ENCODE data around the gene ZBTB43.

Gene ZBTB43

DNA sequence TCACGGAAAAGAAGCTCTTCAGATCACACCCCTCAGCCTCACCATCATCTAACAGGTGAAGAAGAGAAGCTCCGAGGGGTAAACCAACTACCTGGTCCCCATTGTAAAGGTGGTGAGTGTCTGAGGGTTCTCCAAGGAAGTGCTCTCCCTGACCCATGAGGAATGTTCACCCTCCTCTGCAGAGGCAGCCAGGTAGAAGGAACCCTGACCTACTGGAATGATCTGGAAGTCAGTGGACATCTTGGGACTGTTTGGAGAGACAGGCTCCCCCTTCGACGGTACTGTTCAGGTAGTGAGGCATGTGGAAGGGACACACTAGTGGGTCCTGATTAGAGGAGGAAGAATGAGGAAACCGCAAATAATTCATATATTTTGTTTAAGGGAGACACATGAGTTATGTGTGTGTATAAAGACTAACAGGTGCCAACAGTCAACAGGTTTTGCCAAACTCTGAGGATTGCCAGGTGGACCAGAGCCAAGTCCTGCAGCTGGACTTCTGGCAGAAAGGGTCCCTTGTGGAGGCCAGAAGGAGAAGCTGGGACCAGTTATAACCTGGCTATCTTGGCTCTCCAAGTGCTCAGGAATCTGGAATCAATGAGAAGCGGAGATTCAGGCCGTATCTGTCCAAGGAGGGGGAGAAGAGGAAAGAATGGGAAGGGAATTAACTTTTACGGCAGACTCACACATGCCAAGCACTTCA, 52.6 kb downstream of the ZBTB43 start:
- DNase-seq (ENCODE audit: extremely low read depth, insufficient read length), result no peak
- H3K27me3 ChIP-seq (replicated peaks; ENCODE audit: control insufficient read depth, insufficient read depth, low read length), result peaks cover 5% of the 10 kb centered on the region
- no peaks in the 10 kb centered on the region for H3K36me3 ChIP-seq (ENCODE audit: control insufficient read depth, insufficient read depth, low read length)
- TF ChIP-seq, protein P1, sequence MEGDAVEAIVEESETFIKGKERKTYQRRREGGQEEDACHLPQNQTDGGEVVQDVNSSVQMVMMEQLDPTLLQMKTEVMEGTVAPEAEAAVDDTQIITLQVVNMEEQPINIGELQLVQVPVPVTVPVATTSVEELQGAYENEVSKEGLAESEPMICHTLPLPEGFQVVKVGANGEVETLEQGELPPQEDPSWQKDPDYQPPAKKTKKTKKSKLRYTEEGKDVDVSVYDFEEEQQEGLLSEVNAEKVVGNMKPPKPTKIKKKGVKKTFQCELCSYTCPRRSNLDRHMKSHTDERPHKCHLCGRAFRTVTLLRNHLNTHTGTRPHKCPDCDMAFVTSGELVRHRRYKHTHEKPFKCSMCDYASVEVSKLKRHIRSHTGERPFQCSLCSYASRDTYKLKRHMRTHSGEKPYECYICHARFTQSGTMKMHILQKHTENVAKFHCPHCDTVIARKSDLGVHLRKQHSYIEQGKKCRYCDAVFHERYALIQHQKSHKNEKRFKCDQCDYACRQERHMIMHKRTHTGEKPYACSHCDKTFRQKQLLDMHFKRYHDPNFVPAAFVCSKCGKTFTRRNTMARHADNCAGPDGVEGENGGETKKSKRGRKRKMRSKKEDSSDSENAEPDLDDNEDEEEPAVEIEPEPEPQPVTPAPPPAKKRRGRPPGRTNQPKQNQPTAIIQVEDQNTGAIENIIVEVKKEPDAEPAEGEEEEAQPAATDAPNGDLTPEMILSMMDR (IDR thresholded peaks at IDR 0.05; ENCODE audit: insufficient read depth, low read length, poor library complexity, severe bottlenecking), result no peak
- H3K4me3 ChIP-seq (replicated peaks; ENCODE audit: low read depth, low read length), result no peak overlapping the region

DNA sequence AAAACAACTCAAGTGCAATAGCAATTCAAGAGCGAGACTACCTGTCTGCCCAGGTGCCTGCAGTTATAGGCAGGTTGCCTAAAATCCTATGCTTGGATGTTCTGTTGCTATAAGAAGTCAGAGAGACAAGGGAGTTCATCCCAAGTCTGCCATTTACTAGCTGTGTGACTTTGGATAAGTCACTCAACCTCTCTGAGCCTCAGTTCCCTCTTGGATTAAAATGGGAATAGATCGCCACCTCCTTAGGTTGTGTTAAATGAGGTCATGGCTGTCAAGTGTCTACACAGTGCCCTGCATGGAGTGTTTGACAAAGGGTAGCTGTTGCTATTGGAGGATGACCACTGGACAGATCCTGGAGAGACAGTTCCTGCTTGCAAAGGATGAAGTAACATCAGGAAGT, 54.3 kb downstream of the ZBTB43 start:
- no peak for DNase-seq (ENCODE audit: extremely low read depth, insufficient read length)
- H3K36me3 ChIP-seq (ENCODE audit: control insufficient read depth, insufficient read depth, low read length), result no peaks in the 10 kb centered on the region
- H3K4me3 ChIP-seq (replicated peaks; ENCODE audit: low read depth, low read length), result no peak overlapping the region
- peaks cover 2% of the 10 kb centered on the region; the same call in 1 of the 2 replicates for H3K27me3 ChIP-seq (replicated peaks; ENCODE audit: control insufficient read depth, insufficient read depth, low read length)
- TF ChIP-seq, protein P1 (IDR thresholded peaks at IDR 0.05; ENCODE audit: insufficient read depth, low read length, poor library complexity, severe bottlenecking), result no peak

DNA sequence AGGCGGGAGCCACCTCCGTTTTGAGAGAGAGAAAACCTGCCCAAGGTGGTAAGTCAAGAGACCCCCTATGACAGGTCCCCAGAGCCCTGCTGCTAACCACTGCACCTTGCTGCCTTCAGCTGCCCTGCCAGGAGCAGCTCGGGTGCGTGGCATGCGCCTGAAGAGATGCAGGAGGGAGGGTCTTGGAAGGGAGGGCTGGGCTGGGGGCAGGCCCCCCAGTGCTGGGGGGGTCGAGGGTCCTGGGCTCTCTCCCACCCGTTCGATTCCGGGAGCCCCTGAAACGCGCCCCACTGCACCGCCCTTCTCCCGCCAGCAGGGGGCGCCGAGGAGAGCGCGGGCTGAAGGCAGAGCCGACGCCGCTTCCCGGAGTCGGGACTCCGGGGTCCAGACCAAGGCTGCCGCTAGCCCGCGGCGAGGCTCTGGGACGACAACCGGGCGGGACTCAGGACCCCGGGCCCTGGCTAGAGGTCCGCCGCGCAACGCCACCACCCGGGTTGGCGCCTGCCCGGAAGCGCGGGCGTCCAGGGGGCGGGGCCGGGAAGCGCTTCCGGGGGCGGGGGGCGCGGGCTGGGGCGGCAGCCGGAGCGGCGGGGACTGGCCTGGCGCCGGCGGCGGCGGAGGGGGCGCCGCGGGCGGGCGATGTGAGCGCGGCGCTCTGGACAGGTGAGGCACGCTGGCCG, 55.4 kb downstream of the ZBTB43 start, which contains the start of gene ZBTB34:
Gene ZBTB34, plus strand, starts transcription at position 563 of the 680 bp plus-strand sequence. CDS start 18,761 bp downstream, outside the sequence.
- TF ChIP-seq, protein P1 (IDR thresholded peaks at IDR 0.05; ENCODE audit: insufficient read depth, low read length, poor library complexity, severe bottlenecking), result peak; percentile 100
- no peaks in the 10 kb centered on the region; the same call in 1 of the 2 replicates for H3K36me3 ChIP-seq (ENCODE audit: control insufficient read depth, insufficient read depth, low read length)
- H3K4me3 ChIP-seq (replicated peaks; ENCODE audit: low read depth, low read length), result peak within 1 kb of the TSS; percentile 78
- H3K27me3 ChIP-seq (replicated peaks; ENCODE audit: control insufficient read depth, insufficient read depth, low read length), result peaks cover 2% of the 10 kb centered on the region; the same call in 1 of the 2 replicates
- DNase-seq (ENCODE audit: extremely low read depth, insufficient read length), result peak; percentile 79

DNA sequence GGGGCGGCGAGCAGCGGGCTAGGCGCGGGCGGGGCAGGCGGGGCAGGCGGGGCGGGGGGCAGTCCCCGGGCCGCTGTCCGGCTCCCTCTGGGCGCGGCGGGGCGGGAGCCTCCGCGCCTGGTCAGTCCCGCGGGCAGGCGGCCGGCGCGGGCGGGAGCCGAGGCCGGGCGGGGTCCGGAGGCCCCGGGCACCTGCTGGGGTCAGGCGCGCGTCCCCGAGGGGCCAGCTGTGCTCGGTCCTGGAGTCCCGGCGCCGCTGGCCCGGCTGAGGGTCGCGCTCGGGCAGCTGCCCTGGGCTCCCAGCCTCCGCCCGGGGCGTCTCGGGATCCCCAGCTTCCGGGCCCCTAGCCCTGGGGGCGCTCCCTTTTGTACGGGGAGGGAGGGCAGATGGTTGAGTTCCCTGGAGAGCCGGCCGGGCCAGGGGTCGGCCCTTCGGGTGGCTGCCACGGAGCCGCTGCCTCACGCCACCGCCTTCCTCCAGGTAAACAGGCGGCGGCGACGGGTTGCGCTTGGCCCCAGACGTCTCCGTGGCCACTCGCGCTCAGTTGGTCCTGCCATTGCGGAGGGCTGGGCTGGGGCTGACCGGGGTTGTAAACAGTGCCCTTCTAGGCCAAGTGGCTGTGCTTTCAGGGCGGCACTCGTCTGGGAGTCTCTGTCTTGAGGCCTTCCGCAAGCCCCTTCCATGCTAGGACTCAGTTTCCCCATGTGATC, 56.1 kb downstream of the ZBTB43 start:
- peak; percentile 43 for DNase-seq (ENCODE audit: extremely low read depth, insufficient read length)
- Histone ChIP-seq H3K36me3 (ENCODE audit: control insufficient read depth, insufficient read depth, low read length) (no peaks in the 10 kb centered on the region; the same call in 1 of the 2 replicates), H3K4me3 (replicated peaks; ENCODE audit: low read depth, low read length) (peak overlapping the region; percentile 78), H3K27me3 (replicated peaks; ENCODE audit: control insufficient read depth, insufficient read depth, low read length) (peaks cover 2% of the 10 kb centered on the region; the same call in 1 of the 2 replicates)
- TF ChIP-seq, protein P1 (IDR thresholded peaks at IDR 0.05; ENCODE audit: insufficient read depth, low read length, poor library complexity, severe bottlenecking), result no peak

DNA sequence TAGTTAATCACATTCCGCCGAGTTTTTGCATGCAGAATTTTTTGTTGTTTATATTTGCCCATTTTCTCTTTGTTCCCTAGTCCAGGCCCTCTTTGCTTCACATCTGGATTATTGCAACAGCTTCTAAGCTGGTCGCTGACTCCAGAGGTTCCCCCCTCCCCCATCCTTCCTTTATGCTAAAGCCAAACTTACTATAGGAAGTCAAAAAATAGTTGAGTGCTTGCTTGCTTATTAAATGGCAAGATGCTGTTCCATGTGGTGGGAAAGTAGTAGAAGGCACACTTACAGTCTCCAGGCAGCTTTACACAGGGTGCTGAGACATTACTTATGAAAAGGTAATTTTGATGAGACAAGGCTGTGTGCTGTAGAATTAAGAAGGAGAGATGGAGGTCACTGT, 56.9 kb downstream of the ZBTB43 start:
- Histone ChIP-seq H3K36me3 (ENCODE audit: control insufficient read depth, insufficient read depth, low read length) (peaks cover 2% of the 10 kb centered on the region), H3K4me3 (replicated peaks; ENCODE audit: low read depth, low read length) (peak overlapping the region; percentile 78), H3K27me3 (replicated peaks; ENCODE audit: control insufficient read depth, insufficient read depth, low read length) (peaks cover 2% of the 10 kb centered on the region; the same call in 1 of the 2 replicates)
- TF ChIP-seq, protein P1 (IDR thresholded peaks at IDR 0.05; ENCODE audit: insufficient read depth, low read length, poor library complexity, severe bottlenecking), result no peak
- no peak for DNase-seq (ENCODE audit: extremely low read depth, insufficient read length)

Measured in GM06990 (cell line).